HepG2 (cell line): ENCODE data around the gene FUT3. TPM values are rescaled to one million over a fixed set of nuclear protein-coding genes. Genes with fewer than 3 reads are reported as not detected.

Experiments used
- FOSL2 ChIP-seq: sonication (generic); formaldehyde crosslinking; IDR thresholded peaks from 2 replicates; pipeline ENCODE4 v1.4.0; 2020; ENCODE audit warnings: missing genetic modification reagents
- FOXK1 ChIP-seq: sonication (generic); formaldehyde crosslinking; IDR thresholded peaks from 2 replicates; pipeline ENCODE4 v1.4.0; 2020; ENCODE audit warnings: low read depth, missing genetic modification reagents, borderline replicate concordance
- MED1 ChIP-seq: sonication (generic); formaldehyde crosslinking; IDR thresholded peaks from 2 replicates; pipeline ENCODE4 v1.4.0; 2020; ENCODE audit warnings: missing genetic modification reagents
- ZNF629 ChIP-seq: sonication (generic); formaldehyde crosslinking; conservative IDR thresholded peaks from 2 replicates; pipeline ENCODE4 v1.5.0; 2020; ENCODE audit warnings: missing genetic modification reagents
- polyA plus RNA-seq, 8 experiments: library from polyadenylated mRNA; depleted of rRNA in 3 of 8; stranded (reverse) in 7 of 8; unstranded in 1 of 8; fragments of >200 nt; fragmentation: Illumina TruSeq in 4 of 8; extraction: Trizol in 4 of 8; gene quantifications; 2 replicates each; pipeline versions ENCODE4 v1.2.1 to v1.2.3, GENCODE V29; 2011 to 2016; ENCODE audit warnings: low read depth in 4 of 8, missing spikeins in 1 of 8, mixed read lengths in 1 of 8; ENCODE audit not compliant: insufficient read depth in 1 of 8
- total RNA-seq, 5 experiments: library from RNA; depleted of rRNA; stranded (reverse); fragments of >200 nt; fragmentation: Illumina TruSeq; extraction: Trizol; gene quantifications; 2 replicates each; pipeline ENCODE4 v1.2.3, GENCODE V29; 2016; ENCODE audit warnings: low read depth in 1 of 5
- TF ChIP-seq, protein P1 (sequence below), 2 experiments: fragments of 450-650 bp in 1 of 2; sonication (generic) in 1 of 2; formaldehyde crosslinking in 1 of 2; IDR thresholded peaks; 2 replicates each; pipeline versions ENCODE4 v1.6.1 to v1.8.0; 2016 to 2022; ENCODE audit warnings: antibody characterized with exemption in 1 of 2, mild to moderate bottlenecking in 1 of 2, missing genetic modification reagents in 1 of 2
- TF ChIP-seq, protein P2 (sequence below): sonication (generic); IDR thresholded peaks from 2 replicates; pipeline ENCODE4 v1.6.1; 2016; ENCODE audit warnings: low read depth, borderline replicate concordance

FUT3 gene
- total and polyA plus RNA-seq, 2 of the 13 experiments (the other 11 are each of a cell fraction or from before 2014, with no cell fraction given), result 0.53 to 1.1 TPM

DNA sequence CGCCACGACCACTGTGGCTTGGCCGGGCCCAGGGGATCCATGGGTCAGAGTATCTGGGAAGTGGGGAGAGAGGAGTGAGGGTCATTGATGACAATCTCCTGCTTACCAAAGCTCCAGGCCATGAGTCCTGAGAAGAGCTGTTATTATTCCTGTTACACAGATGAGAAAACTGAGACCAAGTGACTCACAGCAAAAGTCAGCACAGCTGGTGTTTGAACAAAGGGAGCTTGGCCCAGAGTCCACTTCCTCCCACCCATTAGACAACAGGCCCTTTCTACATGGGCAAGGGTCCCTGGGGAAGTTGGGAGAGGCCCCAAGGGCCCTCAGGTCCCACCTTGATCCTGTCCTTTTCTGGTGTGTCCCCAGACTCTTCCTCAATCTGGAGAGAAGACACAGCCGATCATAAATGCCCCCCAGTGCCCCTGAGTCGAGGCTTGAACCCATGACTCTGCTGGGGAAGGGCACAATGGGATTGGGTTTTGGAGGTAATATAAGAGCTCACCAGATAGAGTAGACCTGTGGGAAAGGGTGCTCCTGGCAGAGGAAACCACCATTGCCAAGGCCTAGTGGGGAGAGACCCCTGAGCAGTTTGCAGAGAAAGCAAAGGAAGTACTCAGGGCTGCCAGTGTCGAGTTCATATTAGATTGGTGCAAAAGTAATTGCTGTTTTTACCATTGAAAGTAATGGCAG lies 18.6 kb downstream of the FUT3 start (continued):
- TF ChIP-seq, protein P1, sequence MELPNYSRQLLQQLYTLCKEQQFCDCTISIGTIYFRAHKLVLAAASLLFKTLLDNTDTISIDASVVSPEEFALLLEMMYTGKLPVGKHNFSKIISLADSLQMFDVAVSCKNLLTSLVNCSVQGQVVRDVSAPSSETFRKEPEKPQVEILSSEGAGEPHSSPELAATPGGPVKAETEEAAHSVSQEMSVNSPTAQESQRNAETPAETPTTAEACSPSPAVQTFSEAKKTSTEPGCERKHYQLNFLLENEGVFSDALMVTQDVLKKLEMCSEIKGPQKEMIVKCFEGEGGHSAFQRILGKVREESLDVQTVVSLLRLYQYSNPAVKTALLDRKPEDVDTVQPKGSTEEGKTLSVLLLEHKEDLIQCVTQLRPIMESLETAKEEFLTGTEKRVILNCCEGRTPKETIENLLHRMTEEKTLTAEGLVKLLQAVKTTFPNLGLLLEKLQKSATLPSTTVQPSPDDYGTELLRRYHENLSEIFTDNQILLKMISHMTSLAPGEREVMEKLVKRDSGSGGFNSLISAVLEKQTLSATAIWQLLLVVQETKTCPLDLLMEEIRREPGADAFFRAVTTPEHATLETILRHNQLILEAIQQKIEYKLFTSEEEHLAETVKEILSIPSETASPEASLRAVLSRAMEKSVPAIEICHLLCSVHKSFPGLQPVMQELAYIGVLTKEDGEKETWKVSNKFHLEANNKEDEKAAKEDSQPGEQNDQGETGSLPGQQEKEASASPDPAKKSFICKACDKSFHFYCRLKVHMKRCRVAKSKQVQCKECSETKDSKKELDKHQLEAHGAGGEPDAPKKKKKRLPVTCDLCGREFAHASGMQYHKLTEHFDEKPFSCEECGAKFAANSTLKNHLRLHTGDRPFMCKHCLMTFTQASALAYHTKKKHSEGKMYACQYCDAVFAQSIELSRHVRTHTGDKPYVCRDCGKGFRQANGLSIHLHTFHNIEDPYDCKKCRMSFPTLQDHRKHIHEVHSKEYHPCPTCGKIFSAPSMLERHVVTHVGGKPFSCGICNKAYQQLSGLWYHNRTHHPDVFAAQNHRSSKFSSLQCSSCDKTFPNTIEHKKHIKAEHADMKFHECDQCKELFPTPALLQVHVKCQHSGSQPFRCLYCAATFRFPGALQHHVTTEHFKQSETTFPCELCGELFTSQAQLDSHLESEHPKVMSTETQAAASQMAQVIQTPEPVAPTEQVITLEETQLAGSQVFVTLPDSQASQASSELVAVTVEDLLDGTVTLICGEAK (IDR thresholded peaks at IDR 0.05), result peak; percentile 21; the same call in 1 of the 2 replicates
- TF ChIP-seq, protein P1 (CRISPR knock-in tag; IDR thresholded peaks at IDR 0.05), result no peak
- TF ChIP-seq ZNF629 (CRISPR knock-in tag) (peak; percentile 87), MED1 (no peak), FOXK1 (CRISPR knock-in tag) (no peak), FOSL2 (CRISPR knock-in tag) (peak; percentile 80)
- TF ChIP-seq, protein P2, sequence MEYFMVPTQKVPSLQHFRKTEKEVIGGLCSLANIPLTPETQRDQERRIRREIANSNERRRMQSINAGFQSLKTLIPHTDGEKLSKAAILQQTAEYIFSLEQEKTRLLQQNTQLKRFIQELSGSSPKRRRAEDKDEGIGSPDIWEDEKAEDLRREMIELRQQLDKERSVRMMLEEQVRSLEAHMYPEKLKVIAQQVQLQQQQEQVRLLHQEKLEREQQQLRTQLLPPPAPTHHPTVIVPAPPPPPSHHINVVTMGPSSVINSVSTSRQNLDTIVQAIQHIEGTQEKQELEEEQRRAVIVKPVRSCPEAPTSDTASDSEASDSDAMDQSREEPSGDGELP, result peak; percentile 77; the same call in 1 of the 2 replicates
